HCT116 (cell line): ENCODE results near the gene CCRL2.

Experiments used
- CTCF ChIP-seq, 3 experiments: fragments of 200-600 bp in 1 of 3; sonication (generic) in 1 of 3; IDR thresholded peaks in 2 of 3; conservative IDR thresholded peaks in 1 of 3; 2 replicates each; pipeline ENCODE4 v1.5.1; 2012 to 2017; ENCODE audit warnings: low read depth in 2 of 3, low read length in 2 of 3, antibody characterized with exemption in 1 of 3, borderline replicate concordance in 1 of 3, control low read depth in 1 of 3, mild to moderate bottlenecking in 1 of 3, mixed read lengths in 1 of 3, mixed run types in 1 of 3, moderate library complexity in 1 of 3; ENCODE audit not compliant: insufficient read depth in 1 of 3
- EZH2 ChIP-seq: fragments of 200-600 bp; sonication (generic); IDR thresholded peaks from 2 replicates; pipeline ENCODE4 v1.6.1; 2017; ENCODE audit warnings: antibody characterized with exemption, mixed run types
- FOSL1 ChIP-seq: IDR thresholded peaks from 2 replicates; pipeline ENCODE4 v1.6.1; 2012; ENCODE audit warnings: low read depth
- POLR2A ChIP-seq: IDR thresholded peaks from 2 replicates; pipeline ENCODE4 v1.7.0; 2011; ENCODE audit warnings: borderline replicate concordance; ENCODE audit not compliant: insufficient read depth, insufficient read length; ENCODE audit errors: extremely low read depth
- POLR2AphosphoS5 ChIP-seq: IDR thresholded peaks from 2 replicates; pipeline ENCODE4 v1.6.1; 2011; ENCODE audit warnings: mild to moderate bottlenecking, low read depth, low read length, moderate library complexity
- SRF ChIP-seq: IDR thresholded peaks from 2 replicates; pipeline ENCODE4 v1.6.1; 2012; ENCODE audit warnings: low read depth
- TCF7L2 ChIP-seq: IDR thresholded peaks from 2 replicates; pipeline ENCODE4 v1.7.0; 2011; ENCODE audit warnings: borderline replicate concordance, inconsistent platforms; ENCODE audit not compliant: insufficient read depth, insufficient read length; ENCODE audit errors: extremely low read depth
- YY1 ChIP-seq: IDR thresholded peaks from 2 replicates; pipeline ENCODE4 v1.6.1; 2011; ENCODE audit warnings: low read length, low read depth, moderate library complexity, mild to moderate bottlenecking; ENCODE audit not compliant: insufficient replicate concordance; ENCODE audit errors: extremely low read depth
- ZFX ChIP-seq: fragments of 450-650 bp; IDR thresholded peaks from 2 replicates; pipeline ENCODE4 v1.6.1; 2017
- ZNF274 ChIP-seq: fragments of 200-500 bp; sonication (Bioruptor generic); IDR thresholded peaks from 2 replicates; pipeline ENCODE4 v1.6.1; 2014; ENCODE audit warnings: mild to moderate bottlenecking, low read depth, low read length, inconsistent platforms

GRCh38 chr3:46400846-46401245 is 6.2 kb upstream of the CCRL2 start:
- TF ChIP-seq CTCF (IDR thresholded peaks at IDR 0.05 in 2 of 3, conservative IDR thresholded peaks at IDR 0.05 in 1 of 3; ENCODE audit: borderline replicate concordance in 1 of 3, insufficient read depth in 1 of 3, low read depth in 2 of 3, low read length in 2 of 3) (no peak), ZFX (no peak), SRF (no peak), EZH2 (no peak), POLR2A (no peak), TCF7L2 (no peak), POLR2AphosphoS5 (no peak), ZNF274 (no peak), YY1 (no peak), FOSL1 (no peak)
